Measurements from ENCODE around the gene KNL1. TPM values are rescaled to one million over a fixed set of nuclear protein-coding genes. Genes with fewer than 3 reads are reported as not detected.

KNL1 gene
- polyA plus RNA-seq, 2 of the 4 experiments (the other 2 are of a cell fraction): 7.6 to 13.2 TPM

- TF ChIP-seq ZSCAN20 (CRISPR knock-in tag; IDR thresholded peaks at IDR 0.05) (no peak), BCL3 (IDR thresholded peaks at IDR 0.05) (no peak), POLR2A (IDR thresholded peaks at IDR 0.05; ENCODE audit: low read length) (no peak), HES2 (IDR thresholded peaks at IDR 0.05) (no peak)
These were observed 39.9 kb upstream of the KNL1 start (continued) for GRCh38 chr15:40554161-40554525.

GRCh38 chr15:40555876-40556275 lies 38.2 kb upstream of the KNL1 start:
- Histone ChIP-seq H3K4me1 (no peaks in the 10 kb centered on the region), H3K9me3 (no peaks in the 10 kb centered on the region), H3K4me2 (no peak overlapping the region), H3K4me3 (no peak overlapping the region), H3K27ac (no peak overlapping the region)
- ChIA-PET POLR2A (no interaction called here), CTCF (no interaction called here)
- WGBS (ENCODE audit: missing lambda C conversion rate): 86% methylated on average over 2 of the region's 2 CpGs
- FAIRE-seq (no peak), DNase-seq (ENCODE audit: low read depth in 1 of 2, low spot score in 1 of 2) (no peak), ATAC-seq (no peak)
- TF ChIP-seq HOXB13 (CRISPR knock-in tag; IDR thresholded peaks at IDR 0.05; ENCODE audit: low read depth) (no peak), FOSB (CRISPR knock-in tag; IDR thresholded peaks at IDR 0.05) (no peak), JUNB (IDR thresholded peaks at IDR 0.05) (no peak), REST (IDR thresholded peaks at IDR 0.05) (no peak), KDM1A (IDR thresholded peaks at IDR 0.05; ENCODE audit: low read depth) (no peak), NR3C1 (IDR thresholded peaks at IDR 0.05) (no peak), RARB (CRISPR knock-in tag; IDR thresholded peaks at IDR 0.05) (no peak), GATA3 (IDR thresholded peaks at IDR 0.05; ENCODE audit: borderline replicate concordance) (no peak), PBX3 (IDR thresholded peaks at IDR 0.05) (no peak)

GRCh38 chr15:40558952-40559742 lies 34.9 kb upstream of the KNL1 start:
- CTCF ChIA-PET: no interaction called here
- ATAC-seq (no peak), DNase-seq (ENCODE audit: low read depth in 1 of 2, low spot score in 1 of 2) (no peak), FAIRE-seq (no peak)
- TF ChIP-seq SMC3 (IDR thresholded peaks at IDR 0.05) (no peak), FOSL2 (IDR thresholded peaks at IDR 0.05) (no peak), FOSL2 (CRISPR knock-in tag; IDR thresholded peaks at IDR 0.05) (no peak), HDAC2 (IDR thresholded peaks at IDR 0.05) (no peak), ZC3H11A (IDR thresholded peaks at IDR 0.05) (no peak), ZNF302 (CRISPR knock-in tag; IDR thresholded peaks at IDR 0.05) (no peak), MAFK (IDR thresholded peaks at IDR 0.05; ENCODE audit: partially characterized antibody) (no peak), RAD21 (conservative IDR thresholded peaks at IDR 0.05 in 1 of 2, IDR thresholded peaks at IDR 0.05 in 1 of 2) (no peak), ZSCAN20 (CRISPR knock-in tag; IDR thresholded peaks at IDR 0.05) (no peak), BHLHE40 (IDR thresholded peaks at IDR 0.05; ENCODE audit: low read depth, low read length) (no peak), TP53 (CRISPR knock-in tag; IDR thresholded peaks at IDR 0.05) (no peak), POLR2AphosphoS2 (conservative IDR thresholded peaks at IDR 0.05; ENCODE audit: low read length) (no peak), HMGXB4 (CRISPR knock-in tag; IDR thresholded peaks at IDR 0.05; ENCODE audit: borderline replicate concordance) (no peak)
- POLR2A ChIA-PET: no interaction called here
- H3K27ac ChIP-seq: no peak overlapping the region
- no peaks in the 10 kb centered on the region for H3K9me3 ChIP-seq
- no peaks in the 10 kb centered on the region for H3K4me1 ChIP-seq
- no peak overlapping the region for H3K4me3 ChIP-seq
- WGBS (ENCODE audit: missing lambda C conversion rate): 85% methylated on average over 6 of the region's 6 CpGs
- H3K4me2 ChIP-seq: no peak overlapping the region

Data from A549 (cell line).